ENCODE data around the gene HGFAC.
A peak's percentile ranks its signal among the peaks of the same experiment; 100 is the strongest.

Gene HGFAC

GRCh38 chr4:3483471-3483921 lies 41.7 kb downstream of the HGFAC start:
- Histone ChIP-seq H3K4me3 (replicated peaks; ENCODE audit: insufficient read depth, low read length) (no peak overlapping the region), H3K27me3 (ENCODE audit: insufficient read depth, poor library complexity, severe bottlenecking) (peaks cover 37% of the 10 kb centered on the region), H3K27ac (replicated peaks) (no peak overlapping the region)
- no peak for DNase-seq (ENCODE audit: low read depth in 1 of 2, low spot score in 1 of 2)
- TF ChIP-seq CTCF (IDR thresholded peaks at IDR 0.05; ENCODE audit: insufficient read depth, low read length) = no peak
- no peak for TF ChIP-seq REST (IDR thresholded peaks at IDR 0.05; ENCODE audit: insufficient replicate concordance, low read depth)
- TF ChIP-seq POLR2AphosphoS5 (IDR thresholded peaks at IDR 0.05; ENCODE audit: low read depth) = no peak
- no peak for TF ChIP-seq GABPA (IDR thresholded peaks at IDR 0.05; ENCODE audit: low read depth)
- TF ChIP-seq SPI1 (IDR thresholded peaks at IDR 0.05; ENCODE audit: borderline replicate concordance, low read depth) = no peak

- Histone ChIP-seq H3K27me3 (ENCODE audit: insufficient read depth, poor library complexity, severe bottlenecking) (peaks cover 37% of the 10 kb centered on the region), H3K4me3 (replicated peaks; ENCODE audit: insufficient read depth, low read length) (no peak overlapping the region), H3K27ac (replicated peaks) (no peak overlapping the region)
- TF ChIP-seq REST (IDR thresholded peaks at IDR 0.05; ENCODE audit: insufficient replicate concordance, low read depth) = no peak
- TF ChIP-seq CTCF (IDR thresholded peaks at IDR 0.05; ENCODE audit: insufficient read depth, low read length) = no peak
- no peak for TF ChIP-seq POLR2AphosphoS5 (IDR thresholded peaks at IDR 0.05; ENCODE audit: low read depth)
- TF ChIP-seq GABPA (IDR thresholded peaks at IDR 0.05; ENCODE audit: low read depth) = no peak
- TF ChIP-seq SPI1 (IDR thresholded peaks at IDR 0.05; ENCODE audit: borderline replicate concordance, low read depth) = no peak
- peak in 1 of 2 experiments; percentile 20 for DNase-seq (ENCODE audit: low read depth in 1 of 2, low spot score in 1 of 2)
These were observed 42.5 kb downstream of the HGFAC start for GRCh38 chr4:3484057-3484973.

GRCh38 chr4:3485011-3485791 lies 43.4 kb downstream of the HGFAC start:
- peaks cover 37% of the 10 kb centered on the region for H3K27me3 ChIP-seq (ENCODE audit: insufficient read depth, poor library complexity, severe bottlenecking)
- DNase-seq (ENCODE audit: low read depth in 1 of 2, low spot score in 1 of 2) = no peak
- no peak overlapping the region for H3K27ac ChIP-seq (replicated peaks)
- H3K4me3 ChIP-seq (replicated peaks; ENCODE audit: insufficient read depth, low read length) = no peak overlapping the region
- TF ChIP-seq SPI1 (IDR thresholded peaks at IDR 0.05; ENCODE audit: borderline replicate concordance, low read depth) = no peak
- TF ChIP-seq REST (IDR thresholded peaks at IDR 0.05; ENCODE audit: insufficient replicate concordance, low read depth) = no peak
- no peak for TF ChIP-seq POLR2AphosphoS5 (IDR thresholded peaks at IDR 0.05; ENCODE audit: low read depth)
- no peak for TF ChIP-seq CTCF (IDR thresholded peaks at IDR 0.05; ENCODE audit: insufficient read depth, low read length)
- TF ChIP-seq GABPA (IDR thresholded peaks at IDR 0.05; ENCODE audit: low read depth) = no peak
